NCI-H526 (cell line): Measurements from ENCODE around the gene CRTAC1.
"Not testable (repeated sequence)": the region's sequence is repeated elsewhere in the genome, so short reads cannot be mapped to it uniquely, and the experiment has no call there.

Experiments
- DNase-seq, 2 experiments: peaks; one replicate each; lab custom pipeline; 2025; lab: John Stamatoyannopoulos, UW

Gene CRTAC1

DNA sequence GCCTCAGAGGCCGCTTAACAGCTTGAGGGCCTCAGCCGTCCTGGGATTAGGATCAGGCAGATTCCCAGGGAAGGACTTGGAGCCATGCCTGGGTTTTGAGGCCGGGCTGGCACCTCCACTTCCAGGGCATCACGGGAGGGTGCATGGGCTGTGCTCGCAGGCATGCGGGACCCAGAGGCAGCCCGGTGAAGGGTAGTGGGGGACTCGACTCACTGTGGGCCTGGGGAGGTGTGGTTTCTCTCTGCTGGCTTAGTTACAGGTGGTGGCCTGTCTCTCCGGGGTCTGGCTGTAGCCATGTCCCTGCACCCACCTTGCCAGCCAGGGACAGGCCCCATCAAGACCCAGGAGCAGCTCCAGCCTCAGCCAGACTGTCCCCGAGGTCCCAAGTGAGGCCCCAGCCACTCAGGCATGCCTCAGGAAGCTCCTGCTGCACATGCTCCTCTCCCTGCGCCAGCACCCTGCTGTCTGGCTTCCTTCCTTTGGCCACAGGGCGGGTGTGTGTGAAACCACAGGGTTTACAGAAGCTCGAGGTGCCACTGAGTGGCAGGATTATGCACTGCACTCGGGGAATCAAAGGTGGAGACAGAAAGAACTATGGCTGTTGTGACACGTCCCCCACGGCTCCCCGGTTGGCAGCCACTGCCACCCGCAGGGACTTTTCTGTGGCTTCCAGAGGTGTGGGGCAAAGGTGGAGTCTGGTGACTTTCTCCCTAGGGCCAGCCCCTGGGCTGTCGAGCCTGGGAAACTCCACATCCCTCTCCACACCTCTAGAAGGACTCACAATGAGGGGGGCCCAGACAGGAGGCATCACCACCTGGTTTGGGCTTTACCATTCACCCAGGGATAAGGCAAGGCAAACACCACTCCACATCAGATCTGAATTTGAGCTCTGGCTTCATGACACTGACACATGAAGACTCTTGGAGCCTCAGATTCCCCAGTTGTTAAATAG is 161.1 kb downstream of the CRTAC1 start:
- DNase-seq = peak; percentile 74 to 86

DNA sequence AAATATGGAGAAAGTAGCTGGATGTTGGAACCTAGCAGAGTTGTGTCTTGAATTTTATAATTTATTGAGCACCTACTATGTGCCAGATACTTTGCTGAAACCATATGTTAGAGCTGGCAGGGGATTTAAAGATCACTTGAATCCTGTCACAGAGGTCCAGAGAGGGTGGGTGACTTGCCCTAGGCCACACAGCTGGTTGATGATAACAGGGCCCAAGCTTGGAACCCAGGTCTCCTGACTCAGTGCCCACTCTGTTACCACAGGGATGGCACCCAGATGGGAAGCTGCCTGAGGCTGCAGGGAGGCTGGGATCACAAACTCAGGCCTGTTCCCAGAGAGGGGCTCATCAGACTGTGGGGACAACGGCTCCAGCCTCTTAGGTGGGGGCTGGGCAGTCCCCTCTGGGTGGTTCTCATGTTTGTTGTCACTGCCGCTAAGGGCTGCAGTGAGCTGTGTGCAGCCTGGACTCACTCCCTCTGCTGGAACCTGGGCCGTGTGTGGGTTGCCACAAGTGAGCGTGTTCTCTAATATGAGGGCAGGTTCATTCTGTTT is 162.2 kb downstream of the CRTAC1 start:
- DNase-seq = no peak

DNA sequence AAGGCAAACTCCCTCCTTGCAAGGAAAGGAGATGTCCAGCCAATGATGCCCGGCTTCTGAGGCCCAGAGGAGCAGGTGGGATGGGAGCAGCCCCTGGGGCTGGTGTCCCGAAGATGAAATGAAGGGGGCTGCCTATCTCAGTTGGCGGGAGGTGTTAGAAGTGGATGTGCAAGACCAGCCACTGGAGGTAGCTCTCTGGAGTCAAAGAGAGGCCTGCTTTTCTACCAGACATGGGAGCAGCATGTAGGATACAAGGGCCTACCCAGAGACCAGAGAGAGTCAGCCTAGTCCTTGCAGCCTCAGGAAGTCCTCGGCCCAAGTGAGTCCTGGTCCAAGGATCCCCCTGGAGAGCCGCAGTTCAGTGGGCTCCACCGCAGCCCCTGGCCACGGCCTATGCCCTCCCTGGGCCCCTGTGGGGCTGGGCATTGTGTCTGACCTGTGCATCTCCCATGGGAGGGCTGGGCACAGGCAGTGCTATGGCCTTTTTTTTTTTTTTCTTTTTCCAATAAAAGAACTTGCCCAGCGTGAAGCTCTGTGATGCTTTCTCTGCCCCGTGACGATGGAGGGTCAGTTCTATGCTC is 163.1 kb downstream of the CRTAC1 start:
- no peak for DNase-seq

DNA sequence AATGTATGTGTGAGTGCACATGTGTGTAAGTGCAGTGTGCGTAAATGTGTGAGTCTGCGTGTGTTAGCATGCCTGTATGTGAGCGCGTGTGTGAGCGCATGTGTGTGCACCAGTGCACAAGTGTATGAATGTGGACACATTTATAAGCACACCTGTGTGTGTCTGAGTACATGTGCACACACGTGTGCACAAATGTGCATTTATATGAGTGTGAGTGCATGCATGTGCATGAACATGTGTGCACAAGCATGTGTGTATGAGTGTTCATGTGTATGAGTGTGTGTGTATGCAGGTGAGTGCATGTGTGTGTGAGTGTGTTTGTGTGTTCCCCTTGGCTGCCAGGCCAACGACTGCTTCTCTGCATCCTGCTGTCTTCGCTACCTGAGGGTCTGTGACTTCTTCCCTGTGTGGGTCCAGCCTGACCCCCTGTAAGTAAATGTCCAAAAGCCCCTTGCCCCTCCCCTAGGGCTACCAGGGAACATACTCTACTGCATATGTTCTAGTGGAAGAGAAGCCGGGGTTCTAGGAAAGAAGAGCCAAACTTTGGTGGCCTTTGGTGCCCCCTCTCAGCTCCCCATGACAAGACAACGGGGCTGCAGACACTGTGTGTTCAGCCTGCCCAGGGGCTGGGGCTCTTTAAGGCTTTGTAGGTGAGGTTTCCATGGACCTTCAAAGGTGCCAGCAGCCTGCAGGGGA is 163.7 kb downstream of the CRTAC1 start:
- DNase-seq = no peak

DNA sequence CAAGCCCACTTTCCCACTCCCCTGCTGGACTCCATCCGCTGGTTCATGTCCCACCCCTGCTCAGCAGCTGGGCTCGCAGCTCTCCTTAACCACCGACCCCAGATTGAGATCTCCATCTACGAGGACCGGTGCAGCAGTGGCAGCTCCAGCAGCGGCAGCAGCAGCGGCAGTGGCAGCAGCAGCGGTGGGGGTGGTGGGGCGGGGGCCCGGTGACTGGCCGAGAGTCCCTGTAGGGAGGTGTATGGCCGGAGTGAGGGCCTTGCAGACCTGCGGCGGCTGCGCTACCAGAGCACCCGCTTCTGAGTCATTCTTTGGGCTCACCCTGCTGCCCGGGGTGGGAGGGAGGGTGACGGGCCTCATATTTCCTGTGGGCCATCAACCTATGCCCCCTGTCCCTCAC is 164.9 kb downstream of the CRTAC1 start:
- DNase-seq = no peak

DNA sequence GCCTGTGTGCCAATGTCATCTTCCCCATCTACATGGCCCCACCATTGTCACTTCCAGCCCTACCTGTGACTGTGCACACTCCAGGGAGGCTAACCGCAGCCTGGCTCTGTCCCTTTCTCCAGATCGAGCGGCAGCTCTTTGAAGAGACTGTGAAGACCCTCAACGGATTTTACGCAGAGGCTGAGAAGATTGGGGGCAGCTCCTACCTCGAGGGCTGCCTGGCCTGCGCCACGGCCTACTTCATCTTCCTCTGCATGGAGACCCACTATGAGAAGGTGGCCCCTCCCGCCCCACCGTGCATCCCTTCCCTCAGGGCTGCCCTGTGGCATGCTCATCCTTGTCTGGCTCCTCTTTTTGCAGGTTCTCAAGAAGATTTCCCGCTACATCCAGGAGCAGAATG is 166.6 kb downstream of the CRTAC1 start:
- no peak for DNase-seq

DNA sequence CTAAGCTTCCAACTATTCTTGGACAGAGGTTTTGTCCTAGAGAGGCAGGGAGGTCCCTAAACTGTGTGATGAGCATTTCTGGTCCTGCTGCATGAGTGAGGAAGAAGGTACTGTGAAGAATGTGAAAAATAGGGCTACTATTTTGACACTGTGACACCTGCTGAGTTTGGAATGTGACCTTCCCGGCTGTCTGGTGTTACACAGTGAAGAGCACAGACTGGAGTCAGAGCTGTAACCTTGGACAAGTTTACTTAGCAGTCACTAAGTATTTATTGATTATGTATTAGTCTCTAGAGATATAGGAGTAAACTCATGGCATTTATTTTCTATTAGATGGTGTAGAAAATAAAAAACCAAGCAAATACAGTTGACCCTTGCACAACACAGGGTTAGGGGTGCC is 168.5 kb downstream of the CRTAC1 start:
- DNase-seq = no peak

DNA sequence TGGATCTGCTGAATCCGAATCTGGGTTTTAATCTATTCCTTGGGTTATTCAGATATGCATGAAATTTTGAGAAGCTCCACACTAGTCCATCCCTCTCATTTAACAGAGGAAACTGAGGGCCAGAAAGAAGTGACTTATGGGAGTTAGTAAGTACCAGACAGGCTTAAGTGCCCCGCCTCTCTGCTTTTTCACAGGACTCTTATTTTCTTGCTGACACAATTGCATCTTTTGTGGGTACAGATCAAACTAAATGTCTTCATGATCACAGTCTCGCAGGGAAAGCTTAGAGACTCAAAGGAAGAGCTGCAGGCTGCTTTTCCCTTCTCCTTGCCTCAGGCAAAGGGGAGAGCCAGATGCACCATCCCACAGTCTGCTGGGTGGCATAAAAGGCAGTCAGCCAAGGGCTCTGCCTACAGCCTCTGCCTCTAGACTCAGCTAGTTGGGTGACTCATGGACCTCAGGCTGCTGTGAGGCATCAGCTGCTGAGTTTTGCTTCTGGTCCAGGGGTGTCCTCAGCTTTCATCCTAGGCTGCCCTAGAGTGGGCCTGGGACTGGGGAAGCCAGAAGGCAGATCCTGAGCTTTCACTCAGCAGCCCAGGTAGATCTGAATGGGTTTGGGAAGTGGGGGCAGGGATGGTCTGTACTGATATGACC is 169.2 kb downstream of the CRTAC1 start:
- no peak for DNase-seq

DNA sequence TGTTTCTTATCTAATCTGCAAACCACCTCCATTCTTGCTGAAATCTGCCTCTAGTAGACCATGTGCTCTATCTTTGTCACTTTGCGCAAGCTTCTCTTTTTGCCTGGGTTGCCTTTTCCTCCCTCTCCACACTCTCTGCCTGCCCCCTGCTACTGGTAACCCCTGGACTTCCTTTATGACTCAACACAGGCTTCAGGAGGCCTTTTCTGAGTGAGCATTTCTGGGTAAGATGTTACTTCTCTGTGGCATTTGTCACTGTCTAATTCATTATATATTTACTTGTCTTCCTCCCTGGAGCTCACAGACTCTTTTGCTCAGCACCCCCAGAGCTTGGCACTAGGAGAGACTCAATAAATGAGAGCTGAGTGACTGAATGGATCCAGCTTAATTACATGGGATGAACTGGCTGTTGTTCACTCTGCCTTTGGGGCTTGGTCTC is 172.4 kb downstream of the CRTAC1 start:
- no peak for DNase-seq

DNA sequence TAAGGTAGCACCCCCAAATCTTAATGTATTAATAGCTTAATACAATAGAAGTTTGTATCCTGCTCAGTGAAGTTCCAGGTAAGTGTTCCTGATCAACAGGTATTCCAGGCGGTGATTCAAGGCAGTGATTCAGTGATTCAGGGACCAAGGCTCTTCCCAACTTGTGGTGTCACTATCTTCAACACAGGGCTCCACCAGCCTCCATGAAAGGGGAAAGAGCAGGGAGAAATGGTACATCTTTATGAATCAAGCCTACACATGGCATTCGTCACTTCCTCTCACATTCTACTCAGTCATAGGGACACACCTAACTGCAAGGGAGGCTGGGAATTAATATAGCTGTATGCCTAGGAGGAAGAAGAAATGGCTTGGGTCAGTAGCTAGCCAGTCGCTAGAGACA is 175.7 kb downstream of the CRTAC1 start:
- no peak for DNase-seq

DNA sequence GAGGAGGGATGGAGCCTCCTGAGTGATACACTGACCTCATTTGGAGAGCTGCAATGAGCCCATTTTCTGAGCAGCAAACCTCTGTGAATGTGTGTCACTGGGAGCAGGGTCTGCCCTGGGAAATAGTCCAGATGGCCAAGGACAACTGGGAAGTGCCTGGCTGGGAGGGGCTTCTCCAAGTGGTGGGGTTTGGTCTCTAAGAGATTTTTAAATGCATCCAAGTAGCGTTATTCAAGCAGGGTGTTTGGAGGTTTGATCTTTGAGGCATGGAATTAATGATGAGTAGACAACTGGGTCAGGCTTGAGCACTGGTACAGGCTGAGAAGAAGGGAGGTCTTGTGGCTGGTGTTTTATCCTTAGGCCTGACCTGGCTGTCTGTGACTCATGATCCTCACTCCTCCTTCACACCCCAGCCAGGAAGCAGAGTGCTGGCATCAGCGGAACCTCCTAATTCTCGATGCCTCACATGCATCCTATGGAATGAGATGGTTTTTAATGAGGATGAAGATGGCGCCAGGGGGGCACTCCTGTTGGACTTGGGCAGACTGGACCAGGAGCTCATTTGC is 177.5 kb downstream of the CRTAC1 start:
- DNase-seq = no peak

DNA sequence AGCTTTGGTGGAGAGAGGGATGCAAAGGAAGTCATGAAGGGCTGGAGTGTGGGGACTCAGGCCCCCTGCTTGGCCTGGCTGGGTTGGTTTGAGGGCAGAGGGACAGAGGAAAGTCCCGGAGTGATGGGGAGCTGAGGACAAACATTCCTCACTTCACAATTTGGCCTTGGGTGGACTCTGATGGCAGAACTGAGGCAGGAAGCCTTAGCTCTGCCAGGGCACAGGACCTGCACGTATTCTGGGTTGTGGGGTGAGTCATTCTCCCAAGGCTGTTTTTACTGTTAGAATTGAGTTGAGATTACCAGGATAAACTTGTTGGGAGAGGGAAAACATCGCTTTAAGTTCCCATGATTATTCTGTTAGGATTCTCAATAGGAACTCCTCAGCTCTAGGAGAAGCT is 178.1 kb downstream of the CRTAC1 start:
- no peak for DNase-seq

DNA sequence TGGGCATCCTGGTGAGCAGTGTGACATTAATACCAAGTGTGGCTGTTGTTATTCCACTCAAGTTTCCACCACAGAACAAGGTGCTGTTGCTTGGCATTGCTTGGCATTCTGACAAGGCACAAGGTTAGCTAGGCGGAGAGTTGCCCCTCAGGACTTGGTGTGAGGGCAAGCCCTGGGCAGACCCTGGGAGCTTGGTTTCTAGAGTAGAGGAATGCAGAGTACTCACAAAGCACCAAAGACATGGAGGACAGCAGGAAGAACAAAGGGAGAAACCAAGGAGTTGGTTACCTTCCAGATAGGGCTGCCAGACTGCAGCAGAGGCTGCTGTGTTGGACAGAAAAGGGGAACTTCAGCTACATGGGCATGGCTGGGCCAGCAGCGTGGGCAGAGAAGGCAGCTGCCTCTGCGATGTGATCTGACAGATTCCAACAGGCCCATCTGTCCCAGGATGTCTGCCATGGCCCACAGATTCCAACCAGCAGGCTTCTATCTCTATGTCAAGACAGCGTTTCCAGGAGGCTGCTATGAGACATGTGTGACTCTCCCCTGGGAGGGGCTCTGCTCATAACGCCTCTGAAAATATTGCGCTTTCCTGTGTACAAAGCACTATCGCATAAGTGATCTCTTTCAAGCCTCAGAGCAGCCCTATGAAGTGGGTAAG is 178.9 kb downstream of the CRTAC1 start:
- DNase-seq = no peak

DNA sequence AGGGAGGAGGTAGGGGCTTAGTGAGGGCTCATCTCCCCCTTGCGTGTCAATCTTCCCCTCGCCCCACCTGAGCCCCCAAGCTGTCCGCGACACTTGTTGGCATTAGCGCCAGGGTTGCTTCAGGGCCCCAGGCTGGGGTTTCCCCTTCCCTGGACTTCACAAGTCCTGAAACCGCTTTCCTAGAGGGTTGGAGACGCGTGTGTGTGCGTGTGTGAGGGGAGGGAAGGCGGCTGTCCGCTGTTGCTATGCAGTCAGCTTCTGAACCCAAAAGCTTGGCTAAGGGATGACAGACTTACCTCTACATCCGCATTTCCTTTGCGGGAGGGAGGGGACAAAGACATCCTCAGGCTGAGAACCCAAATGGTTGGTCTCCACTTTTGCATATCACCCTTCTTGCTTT is 180.0 kb downstream of the CRTAC1 start:
- DNase-seq = peak; percentile 19 to 36

DNA sequence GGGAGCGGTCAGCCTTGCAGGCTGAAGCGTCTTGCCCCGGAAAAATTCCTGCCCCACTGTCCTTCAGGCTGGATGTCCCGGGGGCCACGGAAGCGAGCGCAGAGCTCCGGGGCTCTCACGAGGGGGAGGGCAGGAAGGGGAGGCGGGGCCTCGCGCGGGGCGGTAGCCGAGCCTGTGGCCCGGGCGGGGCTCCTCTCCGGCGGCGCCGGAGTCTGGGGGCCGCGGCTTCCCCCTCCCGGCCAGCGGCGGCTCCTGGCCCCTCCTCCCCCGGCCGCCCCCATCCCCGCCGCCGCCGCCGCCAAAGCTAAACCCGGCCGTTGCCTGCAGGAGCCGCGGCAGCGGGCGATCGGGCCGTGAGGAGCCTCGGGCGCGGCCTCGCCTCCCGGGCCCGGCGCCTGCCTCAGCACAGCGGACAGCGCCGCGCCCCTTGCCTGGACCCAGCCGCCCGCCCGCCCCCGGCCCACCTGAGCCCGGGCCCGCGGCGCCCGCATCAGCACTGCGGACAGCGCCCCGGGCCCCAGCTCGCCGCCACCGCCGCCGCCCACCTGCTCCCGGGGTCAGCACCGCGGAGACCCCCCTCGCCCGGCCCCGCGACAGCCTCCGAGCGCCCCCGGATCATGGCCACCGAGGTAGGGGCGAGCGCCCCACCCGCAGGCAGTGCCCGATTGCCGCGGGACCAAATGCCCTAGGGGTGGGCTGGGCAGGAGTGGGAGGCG is 180.6 kb downstream of the CRTAC1 start, which contains the start of gene GOLGA7B:
TSS of gene GOLGA7B (plus strand) at position 157 of the 716 bp plus-strand sequence. CDS start at position 618, 461 bp downstream.
- DNase-seq = peak in 1 of 2 experiments; percentile 73

DNA sequence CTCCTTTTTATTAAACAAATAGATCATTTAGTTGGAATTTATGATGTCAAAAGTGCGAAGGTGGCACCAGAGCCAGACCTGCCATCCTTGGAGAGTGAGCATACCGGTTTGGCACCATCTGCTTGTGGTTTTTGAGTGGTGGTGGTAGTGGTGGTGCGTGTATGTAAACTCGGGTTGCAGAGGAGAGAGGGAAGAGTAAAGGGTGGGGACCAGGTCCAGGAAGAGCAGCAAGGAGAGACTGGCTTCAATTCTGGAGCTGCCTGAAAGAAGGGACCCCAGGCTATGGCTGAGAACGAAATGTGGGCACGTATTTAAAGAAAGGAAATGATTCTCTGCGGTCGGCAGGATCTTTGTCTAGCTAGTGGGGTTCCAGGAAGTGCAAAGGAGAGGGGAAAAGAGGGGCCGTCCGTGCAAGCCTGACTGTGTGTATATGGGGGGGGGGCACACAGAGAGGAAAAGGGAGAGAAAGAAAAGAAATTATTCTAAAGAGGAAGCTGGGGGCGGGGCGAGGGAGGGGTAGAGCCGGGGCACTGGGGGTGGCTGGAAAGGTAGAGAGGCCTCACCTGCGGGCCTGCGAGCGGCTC is 181.2 kb downstream of the CRTAC1 start:
- DNase-seq = peak; percentile 77 to 78

DNA sequence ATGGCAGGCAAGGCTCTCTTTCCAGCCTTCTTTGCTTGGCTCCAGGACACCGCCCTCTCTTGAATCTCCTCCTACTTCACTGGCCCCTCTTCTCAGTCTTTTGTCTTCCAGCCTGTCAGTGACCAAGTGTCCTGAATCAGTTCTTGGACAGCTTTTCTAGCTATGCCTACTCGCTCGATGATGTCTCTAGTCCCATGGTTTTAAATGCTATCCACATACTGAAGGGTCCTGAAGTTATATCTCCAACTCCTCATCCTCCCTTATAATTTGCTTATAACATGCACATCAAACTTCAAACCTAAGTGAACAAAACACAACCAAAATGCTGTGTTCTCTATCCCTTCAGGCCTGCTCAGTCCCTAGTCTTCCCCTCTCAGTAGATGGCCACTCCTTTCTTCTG is 185.7 kb downstream of the CRTAC1 start:
- DNase-seq = no peak

DNA sequence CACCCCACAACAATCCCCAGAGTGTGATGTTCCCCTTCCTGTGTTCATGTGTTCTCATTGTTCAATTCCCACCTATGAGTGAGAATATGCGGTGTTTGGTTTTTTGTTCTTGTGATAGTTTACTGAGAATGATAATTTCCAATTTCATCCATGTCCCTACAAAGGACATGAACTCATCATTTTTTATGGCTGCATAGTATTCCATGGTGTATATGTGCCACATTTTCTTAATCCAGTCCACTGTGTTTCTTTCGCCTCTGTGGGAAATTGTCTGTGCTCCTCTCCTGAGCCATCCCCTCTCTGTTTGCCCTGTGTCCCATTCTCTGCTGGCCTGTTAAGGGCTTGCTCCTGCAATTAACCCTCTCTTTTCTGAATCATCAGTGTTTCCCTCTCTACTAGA is 186.4 kb downstream of the CRTAC1 start:
- DNase-seq = not testable (repeated sequence)

DNA sequence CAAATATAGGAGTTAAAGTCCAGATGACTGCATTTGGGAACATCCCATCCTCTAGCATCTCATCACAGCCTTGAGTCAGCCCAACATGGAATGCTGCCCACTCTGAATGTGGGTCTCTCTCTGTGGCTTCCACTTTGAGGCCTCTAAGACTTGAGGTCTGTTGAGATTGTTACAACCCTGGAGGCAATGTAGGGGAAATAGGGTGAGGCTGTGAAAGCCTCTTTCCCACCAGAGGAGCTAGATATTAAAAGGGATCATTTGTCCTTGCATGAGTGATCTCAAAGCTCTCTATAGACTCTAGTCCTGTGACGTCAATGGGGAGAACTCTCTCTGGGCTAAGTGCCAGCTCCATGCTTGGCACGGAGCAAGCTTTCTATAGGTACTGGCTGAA is 187.1 kb downstream of the CRTAC1 start:
- no peak for DNase-seq
